Common myeloid progenitor, CD34-positive (primary cell): ENCODE data around the gene PPM1H.

Experiments used
- CTCF ChIA-PET: fragments of 350-600 bp; sonication (Branson Sonifier 250); formaldehyde crosslinking; loops from one replicate; lab custom pipeline; 2021; ENCODE audit warnings: antibody characterized with exemption; lab: Charles Lee
- POLR2A ChIA-PET: fragments of 350-600 bp; sonication (Branson Sonifier 250); formaldehyde crosslinking; loops from one replicate; lab custom pipeline; 2021; ENCODE audit warnings: antibody characterized with exemption; lab: Charles Lee
- DNase-seq, 3 donors: peaks; one replicate each; pipeline versions ENCODE4 v3.0.0 to v3.0.0-alpha.2; 2013
- H3K27ac ChIP-seq, 2 experiments: 1 replicate in 1 of 2; 2 replicates in 1 of 2; pipeline ENCODE4 v1.7.0; 2013; ENCODE audit warnings: inconsistent platforms in 2 of 2, low read length in 2 of 2, mild to moderate bottlenecking in 2 of 2, low read depth in 1 of 2, moderate library complexity in 1 of 2; ENCODE audit not compliant: severe bottlenecking in 2 of 2, insufficient read depth in 1 of 2, poor library complexity in 1 of 2
- H3K27me3 ChIP-seq, 5 experiments: replicated peaks in 2 of 5; 1 replicate in 3 of 5; 2 replicates in 2 of 5; pipeline versions ENCODE4 v1.6.1 to v1.7.0; 2013; ENCODE audit warnings: low read length in 4 of 5, mild to moderate bottlenecking in 2 of 5, moderate library complexity in 2 of 5, inconsistent platforms in 1 of 5; ENCODE audit not compliant: insufficient read depth in 5 of 5, control insufficient read depth in 4 of 5
- H3K36me3 ChIP-seq, 4 experiments: 1 replicate in 2 of 4; 2 replicates in 2 of 4; pipeline versions ENCODE4 v1.6.1 to v1.7.0; 2013; ENCODE audit warnings: low read length in 3 of 4, control low read depth in 1 of 4, mild to moderate bottlenecking in 1 of 4; ENCODE audit not compliant: control insufficient read depth in 4 of 4, insufficient read depth in 4 of 4
- H3K4me1 ChIP-seq, 4 experiments: 1 replicate in 3 of 4; 2 replicates in 1 of 4; pipeline versions ENCODE4 v1.6.1 to v1.7.1; 2013; ENCODE audit warnings: low read length in 3 of 4, mild to moderate bottlenecking in 3 of 4, control low read depth in 1 of 4, inconsistent platforms in 1 of 4, moderate library complexity in 1 of 4; ENCODE audit not compliant: control insufficient read depth in 4 of 4, insufficient read depth in 4 of 4; ENCODE audit errors: control extremely low read depth in 1 of 4
- H3K4me3 ChIP-seq, 7 experiments: 1 replicate in 4 of 7; 2 replicates in 3 of 7; pipeline versions ENCODE4 v1.5.1 to v1.7.0; 2013; ENCODE audit warnings: mild to moderate bottlenecking in 7 of 7, low read length in 6 of 7, moderate library complexity in 6 of 7, inconsistent platforms in 2 of 7, low read depth in 2 of 7, control low read depth in 1 of 7; ENCODE audit not compliant: insufficient read depth in 4 of 7, control insufficient read depth in 1 of 7; ENCODE audit errors: extremely low read depth in 1 of 7
- H3K9me3 ChIP-seq, 5 experiments: 1 replicate in 4 of 5; 2 replicates in 1 of 5; pipeline versions ENCODE4 v1.6.1 to v1.7.1; 2013; ENCODE audit warnings: low read length in 4 of 5, mild to moderate bottlenecking in 2 of 5, inconsistent platforms in 1 of 5, low read depth in 1 of 5, moderate library complexity in 1 of 5; ENCODE audit not compliant: control insufficient read depth in 4 of 5, insufficient read depth in 2 of 5; ENCODE audit errors: control extremely low read depth in 1 of 5
- WGBS: methylation state at CpG from one replicate; pipeline ENCODE4 v1.1.5; 2013; ENCODE audit not compliant: insufficient coverage; 5-methylcytosine and 5-hydroxymethylcytosine counted together

The PPM1H gene

GRCh38 chr12:62861586-62861985 lies 73.4 kb downstream of the PPM1H start:
- ChIA-PET CTCF (interaction anchor here (1.3 kb wide), 1 partner anchor 72 kb away, joined by 5 read pairs; no protein-coding TSS in a partner anchor), POLR2A (no interaction called here)
- DNase-seq, result no peak
- whole genome bisulfite sequencing, result 91% methylated on average over 4 of the region's 4 CpGs
- Histone ChIP-seq H3K27me3 (no peaks in the 10 kb centered on the region), H3K9me3 (no peaks in the 10 kb centered on the region), H3K4me3 (no peak overlapping the region), H3K27ac (no peak overlapping the region), H3K36me3 (no peaks in the 10 kb centered on the region), H3K4me1 (peaks cover 0 to 30% (median 14%) of the 10 kb centered on the region in 4 experiments)

- 82% methylated on average over 5 of the region's 10 CpGs for WGBS
- Histone ChIP-seq H3K9me3 (no peaks in the 10 kb centered on the region), H3K4me3 (no peak overlapping the region), H3K4me1 (peaks cover 0 to 22% (median 12%) of the 10 kb centered on the region in 4 experiments), H3K36me3 (no peaks in the 10 kb centered on the region), H3K27me3 (no peaks in the 10 kb centered on the region), H3K27ac (no peak overlapping the region)
- no peak for DNase-seq
- ChIA-PET CTCF (interaction anchor here (1.3 to 1.9 kb wide), 2 partner anchors 47 to 73 kb away, joined by 5 read pairs; no protein-coding TSS in a partner anchor), POLR2A (no interaction called here)
Observed at GRCh38 chr12:62860501-62861411, 74.2 kb downstream of the PPM1H start.

- no peaks in the 10 kb centered on the region for H3K27me3 ChIP-seq
- POLR2A ChIA-PET, result no interaction called here
- H3K27ac ChIP-seq, result peak overlapping the region in 1 of 2 experiments; percentile 18
- H3K4me1 ChIP-seq, result peaks cover 0 to 21% (median 12%) of the 10 kb centered on the region in 4 experiments
- DNase-seq, result peak in 2 of 3 donors; percentile 60 to 73
- H3K9me3 ChIP-seq, result no peaks in the 10 kb centered on the region
- H3K4me3 ChIP-seq, result no peak overlapping the region
- WGBS, result 100% methylated on average over 3 of the region's 5 CpGs
- H3K36me3 ChIP-seq, result no peaks in the 10 kb centered on the region
- CTCF ChIA-PET, result interaction anchor here (1.4 to 2.1 kb wide), 3 partner anchors 13 to 47 kb away, joined by 4 to 9 read pairs (median 5); no protein-coding TSS in a partner anchor
Observed at GRCh38 chr12:62860020-62860419, 74.9 kb downstream of the PPM1H start.

- ChIA-PET POLR2A (no interaction called here), CTCF (interaction anchor here (0.9 to 2.1 kb wide), 7 partner anchors 12 to 299 kb away, joined by 3 to 9 read pairs (median 5); partner anchors contain the start of gene PPM1H)
- peak in 2 of 3 donors; percentile 71 to 86 for DNase-seq
- Histone ChIP-seq H3K36me3 (no peaks in the 10 kb centered on the region), H3K27me3 (no peaks in the 10 kb centered on the region), H3K4me3 (no peak overlapping the region), H3K4me1 (peaks cover 0 to 21% (median 12%) of the 10 kb centered on the region in 4 experiments), H3K9me3 (no peaks in the 10 kb centered on the region), H3K27ac (peak overlapping the region in 1 of 2 experiments; percentile 18)
- 90% methylated on average over 1 of the region's 1 CpG for WGBS
Observed at GRCh38 chr12:62859321-62859737, 75.6 kb downstream of the PPM1H start.

GRCh38 chr12:62856454-62856853 lies 78.5 kb downstream of the PPM1H start:
- ChIA-PET CTCF (interaction anchor here (1.3 to 2.4 kb wide), 2 partner anchors 9 to 10 kb away, joined by 3 to 12 read pairs; no protein-coding TSS in a partner anchor), POLR2A (no interaction called here)
- H3K36me3 ChIP-seq, result no peaks in the 10 kb centered on the region
- no peak for DNase-seq
- H3K4me1 ChIP-seq, result peaks cover 0 to 21% (median 12%) of the 10 kb centered on the region in 4 experiments
- no peak overlapping the region for H3K4me3 ChIP-seq
- 67% methylated on average over 1 of the region's 1 CpG for WGBS
- no peaks in the 10 kb centered on the region for H3K9me3 ChIP-seq
- no peaks in the 10 kb centered on the region for H3K27me3 ChIP-seq
- no peak overlapping the region for H3K27ac ChIP-seq

DNA sequence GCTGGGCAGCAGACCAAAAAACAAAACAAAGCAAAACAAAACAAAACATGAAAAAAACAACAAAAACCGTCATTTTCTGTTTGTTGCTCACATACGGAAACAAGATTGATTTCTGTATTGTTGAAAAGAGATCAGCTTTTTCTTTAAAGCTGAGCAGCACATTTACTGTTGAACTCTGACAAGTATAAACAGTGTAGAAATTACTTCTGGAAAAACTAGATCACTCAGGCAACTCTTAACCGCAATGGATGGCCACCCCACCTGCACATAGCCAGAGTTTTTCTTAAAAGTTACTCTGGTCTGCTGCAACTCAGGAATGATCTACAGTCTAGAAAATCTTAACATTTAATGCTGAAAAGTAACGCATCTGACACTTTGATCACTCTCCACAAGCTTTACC lies 80.9 kb downstream of the PPM1H start:
- POLR2A ChIA-PET, result no interaction called here
- 91% methylated on average over 1 of the region's 4 CpGs for WGBS
- peak in 1 of 3 donors; percentile 46 for DNase-seq
- Histone ChIP-seq H3K27ac (no peak overlapping the region), H3K4me3 (no peak overlapping the region), H3K27me3 (no peaks in the 10 kb centered on the region), H3K9me3 (no peaks in the 10 kb centered on the region), H3K4me1 (peaks cover 0 to 9% (median 2%) of the 10 kb centered on the region in 4 experiments), H3K36me3 (no peaks in the 10 kb centered on the region)
- CTCF ChIA-PET, result interaction anchor here (0.7 to 2.3 kb wide), 3 partner anchors 22 to 215 kb away, joined by 3 to 10 read pairs (median 3); partner anchors contain the start of gene PPM1H
